ENCODE results near the gene ZNRD2. TPM values are rescaled to one million over a fixed set of nuclear protein-coding genes. Genes with fewer than 3 reads are reported as not detected.

The ZNRD2 gene
- total RNA-seq, 1 experiment from 2014 or later: 66.8 TPM

GRCh38 chr11:65571420-65571819 is 1.1 kb downstream of the ZNRD2 start:
- H3K27me3 ChIP-seq (ENCODE audit: insufficient read depth, low read length): no peaks in the 10 kb centered on the region
- no peaks in the 10 kb centered on the region for H3K9me3 ChIP-seq (ENCODE audit: control insufficient read depth in 1 of 2, insufficient read depth in 1 of 2, low read depth in 1 of 2, low read length in 2 of 2)
- ChIA-PET RAD21 (ENCODE audit: low non-redundant PET in 1 of 2, low total read pairs in 2 of 2, uncharacterized antibody in 2 of 2, unreplicated experiment in 2 of 2) (interaction anchor here (0.6 to 3.3 kb wide), 3 partner anchors 12 to 50 kb away, joined by 4 to 32 read pairs (median 6); no protein-coding TSS in a partner anchor), CTCF (interaction anchor here (0.7 to 4.5 kb wide), 4 partner anchors 17 to 30 kb away, joined by 3 to 89 read pairs (median 10); no protein-coding TSS in a partner anchor), POLR2A (interaction anchor here (3.9 kb wide), 1 partner anchor 31 kb away, joined by 15 read pairs; no protein-coding TSS in a partner anchor)
- no peaks in the 10 kb centered on the region for H3K9me2 ChIP-seq (ENCODE audit: insufficient read depth)
- peak overlapping the region; percentile 94 for H3K27ac ChIP-seq (ENCODE audit: low read depth, low read length)
- H3K4me3 ChIP-seq (replicated peaks in 1 of 2; ENCODE audit: low read depth in 1 of 2, low read length in 2 of 2): peak overlapping the region; percentile 97 to 100
- DNase-seq (ENCODE audit: low read depth, low spot score) (no peak), ATAC-seq (no peak)
- peak overlapping the region; percentile 78 for H3K4me2 ChIP-seq (ENCODE audit: low read length)
- TF ChIP-seq SRF (IDR thresholded peaks at IDR 0.05; ENCODE audit: low read depth) (no peak), MAX (IDR thresholded peaks at IDR 0.05) (no peak), REST (IDR thresholded peaks at IDR 0.05; ENCODE audit: low read depth) (no peak), POLR2AphosphoS5 (IDR thresholded peaks at IDR 0.05; ENCODE audit: low read depth, low read length) (no peak), TCF7L2 (IDR thresholded peaks at IDR 0.05; ENCODE audit: borderline replicate concordance, extremely low read depth, insufficient read depth, insufficient read length) (no peak), EZH2 (IDR thresholded peaks at IDR 0.05) (no peak), YY1 (IDR thresholded peaks at IDR 0.05; ENCODE audit: extremely low read depth, insufficient replicate concordance, low read depth, low read length) (no peak), ATF3 (IDR thresholded peaks at IDR 0.05) (no peak), RAD21 (IDR thresholded peaks at IDR 0.05; ENCODE audit: low read depth) (no peak), CBX3 (IDR thresholded peaks at IDR 0.05; ENCODE audit: low read depth) (no peak), ZFX (IDR thresholded peaks at IDR 0.05) (no peak), SIN3A (IDR thresholded peaks at IDR 0.05; ENCODE audit: low read depth) (no peak), JUND (IDR thresholded peaks at IDR 0.05) (no peak), POLR2A (IDR thresholded peaks at IDR 0.05; ENCODE audit: borderline replicate concordance, extremely low read depth, insufficient read depth, insufficient read length) (no peak), ELF1 (IDR thresholded peaks at IDR 0.05; ENCODE audit: borderline replicate concordance, low read depth) (no peak), SP1 (IDR thresholded peaks at IDR 0.05; ENCODE audit: low read depth) (no peak)
- no TSS peak for BruUV-seq (replicated peaks)
- H3K79me2 ChIP-seq (ENCODE audit: insufficient read depth, low read length): peaks cover 62% of the 10 kb centered on the region
- H2AFZ ChIP-seq (ENCODE audit: low read depth, low read length, poor library complexity, severe bottlenecking): no peak overlapping the region
- intact Hi-C loops (cut with micrococcal nuclease): loop anchor here (5.0 kb wide), 1 partner anchor 189 kb away; the partner anchor contains the start of gene SLC25A45
- peak overlapping the region; percentile 98 for H3K9ac ChIP-seq (ENCODE audit: low read length)
- no peaks in the 10 kb centered on the region for H4K20me1 ChIP-seq (ENCODE audit: insufficient read depth)
- H3K36me3 ChIP-seq (ENCODE audit: control insufficient read depth in 1 of 2, insufficient read depth in 2 of 2, low read length in 2 of 2): no peaks in the 10 kb centered on the region; a peak in 1 of 4 replicates
- H3K4me1 ChIP-seq (ENCODE audit: control insufficient read depth in 1 of 2, insufficient read depth in 2 of 2, low read length in 2 of 2): peaks cover 37 to 64% of the 10 kb centered on the region in 2 experiments
